ENCODE data around the gene OR7C2. TPM values are rescaled to one million over a fixed set of nuclear protein-coding genes. Genes with fewer than 3 reads are reported as not detected.

The OR7C2 gene
- total RNA-seq, 1 experiment from 2014 or later: not detected

GRCh38 chr19:14979476-14980255 lies 38.4 kb downstream of the OR7C2 start, which contains the start of gene SLC1A6:
Gene SLC1A6 (minus strand): TSS chr19:14979864. CDS start chr19:14972910, 6,954 bp downstream.
- Histone ChIP-seq H3K18ac (ENCODE audit: insufficient read length, low read depth, low read length) (peak within 1 kb of the TSS; percentile 5), H2AFZ (ENCODE audit: low read length) (no peak within 1 kb of the TSS), H3K9ac (ENCODE audit: extremely low read depth, insufficient read length, low read length) (peak within 1 kb of the TSS; percentile 47), H3K4ac (ENCODE audit: low read depth, low read length) (no peak within 1 kb of the TSS), H3K4me2 (ENCODE audit: insufficient read depth, insufficient read length, low read length) (peak within 1 kb of the TSS; percentile 72), H2BK5ac (ENCODE audit: insufficient read length, low read length) (no peak within 1 kb of the TSS), H3K23me2 (ENCODE audit: insufficient read length, low read depth, low read length, poor library complexity, severe bottlenecking) (no peaks in the 10 kb centered on the region), H3T11ph (ENCODE audit: low read length) (no peak within 1 kb of the TSS), H2BK12ac (ENCODE audit: insufficient read length, low read depth, low read length) (no peak within 1 kb of the TSS), H4K5ac (ENCODE audit: insufficient read length, low read depth, low read length) (no peak within 1 kb of the TSS), H4K91ac (ENCODE audit: insufficient read length, low read depth, low read length) (no peak within 1 kb of the TSS), H3K79me2 (ENCODE audit: insufficient read depth, low read length) (no peaks in the 10 kb centered on the region), H2AK5ac (ENCODE audit: insufficient read length, low read length) (no peak within 1 kb of the TSS), H4K8ac (replicated peaks; ENCODE audit: insufficient read length, low read depth, low read length) (no peak within 1 kb of the TSS), H3K23ac (ENCODE audit: insufficient read length, low read depth, low read length) (no peak within 1 kb of the TSS), H2BK15ac (ENCODE audit: low read depth, low read length) (no peak within 1 kb of the TSS), H3K27me3 (ENCODE audit: insufficient read depth, low read length) (no peaks in the 10 kb centered on the region; the same call in 1 of the 2 replicates), H3K4me1 (ENCODE audit: insufficient read depth, low read length) (no peaks in the 10 kb centered on the region), H2BK120ac (ENCODE audit: low read depth, low read length, poor library complexity, severe bottlenecking) (no peak within 1 kb of the TSS), H3K9me3 (ENCODE audit: control insufficient read depth, low read depth, low read length) (no peaks in the 10 kb centered on the region), H2BK20ac (ENCODE audit: low read depth, low read length, poor library complexity, severe bottlenecking) (no peak within 1 kb of the TSS), H4K20me1 (ENCODE audit: control insufficient read depth, insufficient read depth, insufficient read length) (no peaks in the 10 kb centered on the region), H3K79me1 (ENCODE audit: insufficient read depth, low read depth, low read length, poor library complexity, severe bottlenecking) (no peaks in the 10 kb centered on the region), H3K27ac (ENCODE audit: insufficient read length, low read depth, low read length) (no peak within 1 kb of the TSS), H3K14ac (ENCODE audit: insufficient read depth, low read length) (no peak within 1 kb of the TSS; the same call in 1 of the 2 replicates), H3K56ac (ENCODE audit: insufficient read length, low read depth, low read length) (no peak within 1 kb of the TSS)
- peak within 1 kb of the TSS in 1 of 3 experiments; percentile 40; a peak in 1 of 7 replicates for H3K27ac Mint-ChIP-seq
- H3K27me3 Mint-ChIP-seq (ENCODE audit: low read depth): peaks cover 47% of the 10 kb centered on the region
- peak; percentile 79 for DNase-seq
- H3K9me3 Mint-ChIP-seq: no peaks in the 10 kb centered on the region
- peaks cover 0 to 16% of the 10 kb centered on the region in 2 experiments; a peak in 2 of 4 replicates for H3K4me1 Mint-ChIP-seq
- no CpG with 5 or more reads among the region's 84 CpGs for WGBS (ENCODE audit: extremely low coverage, insufficient read length, low lambda C conversion rate)
- peak within 1 kb of the TSS; percentile 78 to 93 for H3K4me3 Mint-ChIP-seq
- TF ChIP-seq CTCF (conservative IDR thresholded peaks at IDR 0.05): 0 out of 3 replicates have a peak, but pooled peaks have one; percentile 13
- H3K36me3 Mint-ChIP-seq (ENCODE audit: insufficient read depth in 1 of 3, low read depth in 3 of 3): no peaks in the 10 kb centered on the region; a peak in 2 of 7 replicates
